GM12801 (cell line): Measurements from ENCODE around the gene EEF2K.

Experiments used
- CTCF ChIP-seq: IDR thresholded peaks from one replicate; pipeline ENCODE4 v1.5.1; 2011; ENCODE audit warnings: control low read depth; ENCODE audit not compliant: insufficient read length; ENCODE audit errors: extremely low read depth

EEF2K gene

GRCh38 chr16:22322021-22322471 lies 116.0 kb downstream of the EEF2K start:
- TF ChIP-seq CTCF: no peak

- TF ChIP-seq CTCF: no peak
Measured at GRCh38 chr16:22322741-22323140, 116.7 kb downstream of the EEF2K start.

GRCh38 chr16:22323173-22323958 lies 117.3 kb downstream of the EEF2K start:
- no peak for TF ChIP-seq CTCF

GRCh38 chr16:22323959-22324786 lies 118.1 kb downstream of the EEF2K start:
- no peak for TF ChIP-seq CTCF

- no peak for TF ChIP-seq CTCF
Measured at GRCh38 chr16:22324787-22325597, 118.9 kb downstream of the EEF2K start.

GRCh38 chr16:22325598-22326368 lies 119.7 kb downstream of the EEF2K start:
- no peak for TF ChIP-seq CTCF
